H54 (cell line): ENCODE results near the gene TMEM269.

ENCODE experiments used
- DNase-seq: peaks from one replicate; pipeline ENCODE4 v3.0.0; 2011; ENCODE audit warnings: low spot score, mixed read lengths; ENCODE audit not compliant: insufficient read length
- FAIRE-seq: peaks from 3 replicates; lab custom pipeline; 2011; peaks lifted over from hg19 to GRCh38; lab: Jason Lieb, UNC
- POLR2A ChIP-seq: IDR thresholded peaks from 2 replicates; pipeline ENCODE4 v1.6.1; 2011; ENCODE audit warnings: low read depth, mild to moderate bottlenecking, low read length

Gene TMEM269

DNA sequence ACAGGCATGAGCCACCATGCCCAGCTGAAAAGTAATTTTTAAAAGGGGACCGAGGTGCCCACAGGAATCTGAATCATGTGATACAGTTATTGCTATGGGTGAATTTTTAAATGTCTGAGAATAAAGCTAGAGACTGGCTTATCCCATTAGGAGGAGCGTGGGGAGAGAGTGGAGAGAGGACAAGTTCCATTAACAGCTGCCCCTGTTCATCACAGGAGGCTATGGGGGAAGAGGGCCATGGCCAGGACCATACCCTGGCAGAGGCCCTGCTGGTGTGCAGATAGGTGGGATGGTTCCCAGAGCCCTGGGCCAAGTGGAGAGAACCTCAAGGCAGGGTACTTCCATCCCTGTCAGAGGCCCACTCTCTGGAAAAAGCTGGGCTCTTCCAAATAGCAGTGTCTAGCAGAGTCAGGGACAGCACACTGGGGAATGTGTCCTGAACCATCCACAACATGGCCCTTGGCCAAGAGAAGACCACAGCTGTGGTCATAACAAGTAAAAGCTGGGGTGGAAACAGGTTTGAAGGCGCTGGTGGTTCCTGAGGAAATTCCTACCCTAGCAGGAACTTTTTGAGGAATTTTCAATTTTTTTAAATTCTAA lies 48.0 kb downstream of the TMEM269 start:
- FAIRE-seq (no peak), DNase-seq (no peak)
- TF ChIP-seq POLR2A, result no peak

DNA sequence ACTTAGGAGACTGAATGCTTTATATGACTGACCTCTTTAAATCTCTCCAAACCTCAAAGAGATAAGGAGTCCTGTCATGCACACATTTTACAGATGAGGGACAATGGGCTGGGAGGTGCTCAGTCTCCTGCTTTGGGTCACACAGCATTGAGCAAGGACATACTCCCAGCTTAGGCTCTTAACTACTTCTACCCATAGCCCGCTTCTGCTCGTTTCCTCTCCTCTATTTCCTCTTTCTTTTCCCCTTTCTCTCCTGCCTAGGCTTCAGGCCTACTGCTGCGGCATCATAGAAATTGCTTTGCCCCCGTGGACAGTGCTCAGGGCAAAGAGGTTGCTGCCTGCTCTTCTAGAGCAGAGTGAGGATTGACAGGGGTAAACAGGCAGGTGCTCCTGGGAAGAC lies 49.2 kb downstream of the TMEM269 start:
- FAIRE-seq, result no peak
- no peak for DNase-seq
- no peak for TF ChIP-seq POLR2A

DNA sequence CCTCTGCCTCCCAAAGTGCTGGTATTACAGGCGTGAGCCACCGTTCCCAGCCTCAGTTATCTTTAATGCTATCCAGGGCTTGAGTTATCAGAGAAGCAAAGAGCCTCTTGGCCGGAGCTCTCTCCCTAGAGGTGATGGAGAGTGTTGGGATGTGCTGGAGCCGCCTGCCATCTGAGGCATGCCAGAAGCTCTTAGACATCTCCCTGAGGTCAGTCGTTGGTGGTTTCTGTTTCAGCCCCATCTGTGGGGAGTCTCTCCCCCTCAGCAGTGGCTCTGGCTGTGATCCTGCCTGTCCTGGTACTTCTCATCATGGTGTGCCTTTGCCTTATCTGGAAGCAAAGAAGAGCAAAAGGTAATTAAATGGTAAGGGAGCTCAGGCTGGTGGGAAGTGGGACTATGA lies 50.0 kb downstream of the TMEM269 start:
- FAIRE-seq, result no peak
- no peak for TF ChIP-seq POLR2A
- no peak for DNase-seq

DNA sequence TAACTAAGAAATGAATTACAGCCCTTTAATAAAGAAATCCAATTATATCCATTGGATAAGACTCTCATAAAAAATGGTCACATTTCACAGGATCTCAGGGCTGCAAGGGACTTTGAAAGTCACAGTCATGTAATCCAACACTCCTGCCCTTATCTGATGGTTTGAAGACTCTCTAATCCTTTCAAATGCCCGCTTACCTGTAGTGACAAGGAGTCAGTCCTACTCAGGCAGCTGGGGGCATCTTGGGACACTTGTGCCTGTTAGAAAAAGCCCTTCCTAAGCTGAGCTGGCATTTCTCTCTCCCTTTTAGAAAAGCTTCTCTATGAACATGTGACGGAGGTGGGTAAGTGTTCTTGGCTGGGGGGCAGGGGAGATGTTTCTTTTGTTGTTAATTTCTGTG lies 50.6 kb downstream of the TMEM269 start:
- DNase-seq (no peak), FAIRE-seq (no peak)
- no peak for TF ChIP-seq POLR2A

DNA sequence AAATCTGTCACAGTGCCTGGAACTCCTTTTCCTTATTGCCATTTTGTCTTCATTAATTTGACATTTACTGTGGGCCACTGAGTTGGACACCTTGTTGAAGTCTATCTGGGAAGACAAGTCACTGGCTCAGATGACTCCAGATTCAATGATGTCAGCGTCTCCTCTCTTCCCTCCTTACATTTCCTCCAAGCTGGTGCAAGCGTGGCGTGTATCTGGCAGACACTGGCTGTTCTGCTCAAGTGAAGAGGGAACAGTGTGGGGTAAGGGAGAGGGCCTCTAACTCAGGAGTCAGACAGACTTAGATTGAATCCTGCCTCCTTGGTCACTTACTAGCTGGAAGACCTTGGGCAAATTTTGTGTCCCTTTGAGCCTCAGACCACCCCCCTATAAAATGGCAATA lies 52.9 kb downstream of the TMEM269 start:
- FAIRE-seq (no peak), DNase-seq (no peak)
- no peak for TF ChIP-seq POLR2A

GRCh38 chr1:42838482-42839190 lies 53.8 kb downstream of the TMEM269 start:
- DNase-seq (no peak), FAIRE-seq (no peak)
- TF ChIP-seq POLR2A, result no peak

- no peak for TF ChIP-seq POLR2A
- DNase-seq, result no peak
- FAIRE-seq, result no peak
These were observed 56.2 kb downstream of the TMEM269 start for GRCh38 chr1:42841010-42841409.

DNA sequence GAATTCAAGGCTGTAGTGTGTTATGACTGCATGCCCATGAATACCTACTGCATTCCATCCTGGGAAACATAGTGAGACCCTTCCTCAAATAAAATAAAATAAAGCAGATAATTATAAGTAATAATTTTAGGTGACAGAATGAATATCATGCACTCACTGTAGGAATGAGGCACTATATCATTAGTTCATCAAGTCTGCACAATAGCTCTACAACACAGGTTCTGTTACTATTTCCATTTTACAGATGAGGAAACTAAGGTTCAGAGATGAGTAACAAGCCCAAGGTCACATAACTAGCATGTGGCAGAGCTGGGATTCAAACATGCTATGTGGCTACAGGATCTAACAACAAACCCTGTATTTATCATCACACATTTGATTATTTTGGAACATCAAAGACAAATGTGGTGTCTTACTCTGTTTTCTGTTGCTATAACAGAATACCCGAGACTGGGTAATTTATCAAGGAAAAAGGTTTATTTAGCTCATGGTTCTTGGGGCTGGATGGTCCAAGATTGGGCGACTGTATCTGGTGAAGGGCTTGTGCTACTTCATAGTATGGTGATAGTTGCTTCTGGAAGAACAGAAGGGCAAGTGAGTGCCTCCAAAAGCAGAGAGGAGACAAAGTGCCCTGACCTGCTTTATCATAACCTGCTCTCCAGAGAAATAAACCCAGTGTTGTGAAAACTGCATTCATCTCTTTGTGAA lies 56.8 kb downstream of the TMEM269 start:
- FAIRE-seq, result no peak
- DNase-seq, result no peak
- no peak for TF ChIP-seq POLR2A

DNA sequence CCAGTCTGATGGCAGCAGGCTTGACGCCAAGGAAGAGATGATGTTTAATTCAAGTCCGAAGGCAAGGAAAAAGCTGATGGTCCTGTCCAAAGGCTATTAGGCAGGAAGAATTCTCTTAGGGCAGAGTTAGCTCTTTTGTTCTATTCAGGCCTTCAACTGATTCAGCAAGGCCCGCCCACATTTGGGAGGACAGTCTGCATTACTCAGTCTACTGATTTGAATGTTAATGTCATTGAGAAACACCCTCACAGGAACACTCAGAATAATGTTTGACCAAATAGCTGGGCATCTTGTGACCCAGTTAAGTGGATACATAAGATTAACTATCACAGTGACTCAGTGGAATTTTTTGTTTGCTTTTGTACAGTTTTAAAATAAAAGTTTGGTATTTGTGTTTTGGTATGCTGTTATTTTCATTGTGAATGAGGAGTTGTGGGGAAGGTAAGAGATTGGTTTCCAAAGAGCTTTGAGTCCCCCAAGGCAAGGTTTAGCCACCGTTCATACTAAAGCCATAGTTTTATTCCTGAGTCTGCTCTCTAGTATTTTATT lies 59.9 kb downstream of the TMEM269 start:
- no peak for DNase-seq
- no peak for FAIRE-seq
- no peak for TF ChIP-seq POLR2A

GRCh38 chr1:42845193-42845592 lies 60.4 kb downstream of the TMEM269 start:
- DNase-seq (no peak), FAIRE-seq (no peak)
- TF ChIP-seq POLR2A, result no peak

DNA sequence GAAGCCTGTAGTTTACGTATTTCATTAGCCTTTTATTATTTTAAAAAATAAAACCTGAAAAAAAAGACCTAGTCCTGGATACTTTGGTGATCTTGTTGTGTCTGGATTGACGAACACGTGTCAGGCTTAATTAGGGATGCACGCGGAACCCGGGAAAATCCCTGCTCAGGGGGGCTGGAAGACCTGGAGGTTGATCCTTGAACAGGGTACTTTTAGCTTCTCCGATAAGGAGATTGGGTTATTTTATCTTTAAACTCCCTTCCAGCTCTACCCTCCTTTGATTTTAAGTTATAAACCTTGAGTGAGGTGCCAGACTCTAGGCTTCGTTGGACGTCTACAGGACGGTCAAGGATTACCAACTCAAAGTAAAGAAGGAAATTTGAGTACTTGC lies 61.1 kb downstream of the TMEM269 start:
- no peak for TF ChIP-seq POLR2A
- DNase-seq (no peak), FAIRE-seq (no peak)

GRCh38 chr1:42846257-42847110 lies 61.7 kb downstream of the TMEM269 start, which contains the start of gene ZNF691:
TSS of gene ZNF691 (plus strand) at chr1:42846613. CDS start at chr1:42849659, 3,046 bp downstream.
- DNase-seq, result peak; percentile 96
- TF ChIP-seq POLR2A, result peak; percentile 67
- peak; percentile 92 for FAIRE-seq

DNA sequence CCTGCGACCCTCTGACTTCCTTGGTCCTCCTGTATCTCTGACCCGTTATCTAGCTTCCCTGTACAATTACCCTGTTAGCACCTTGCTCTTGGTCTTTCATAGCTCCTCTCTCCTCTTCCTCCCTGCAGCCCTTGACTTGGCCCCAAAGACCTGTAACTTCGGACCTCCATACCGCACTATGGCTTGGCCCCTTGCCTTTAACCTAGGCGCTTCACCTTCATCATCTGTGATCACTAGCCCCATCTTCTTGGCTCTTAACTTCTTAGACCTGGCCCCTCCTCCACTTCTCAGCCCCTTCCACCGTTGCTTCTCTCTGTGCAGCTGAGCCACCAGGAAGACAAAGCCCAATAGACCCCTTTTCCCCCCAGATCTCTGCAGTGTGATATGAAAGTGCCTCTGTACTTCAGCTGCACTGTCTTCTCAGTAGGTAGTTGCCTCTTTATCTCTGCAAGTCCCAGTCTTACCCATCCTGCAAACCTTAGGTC lies 62.4 kb downstream of the TMEM269 start:
- FAIRE-seq (no peak), DNase-seq (no peak)
- TF ChIP-seq POLR2A, result no peak
